Astrocyte of the spinal cord (primary cell): Measurements from ENCODE around the gene BARX2.

Experiments used
- DNase-seq: peaks from one replicate; pipeline ENCODE4 v3.0.0; 2011; ENCODE audit warnings: low read depth, low spot score
- H3K4me3 ChIP-seq: 2 replicates; pipeline ENCODE4 v1.5.1; 2011; ENCODE audit warnings: low read depth, mild to moderate bottlenecking, low read length, moderate library complexity
- in situ Hi-C: cut with HindIII; loops from 2 replicates; pipeline ENCODE4 v1.10.0; 2017; ENCODE audit warnings: low sequenced_read_pairs
- TF ChIP-seq, protein P1 (sequence below): IDR thresholded peaks from 2 replicates; pipeline ENCODE4 v1.5.1; 2012; ENCODE audit warnings: low read depth, mild to moderate bottlenecking, low read length, inconsistent platforms

BARX2 gene

GRCh38 chr11:129425214-129425613 is 49.6 kb downstream of the BARX2 start:
- no peak overlapping the region for H3K4me3 ChIP-seq
- no peak for DNase-seq
- TF ChIP-seq, protein P1, sequence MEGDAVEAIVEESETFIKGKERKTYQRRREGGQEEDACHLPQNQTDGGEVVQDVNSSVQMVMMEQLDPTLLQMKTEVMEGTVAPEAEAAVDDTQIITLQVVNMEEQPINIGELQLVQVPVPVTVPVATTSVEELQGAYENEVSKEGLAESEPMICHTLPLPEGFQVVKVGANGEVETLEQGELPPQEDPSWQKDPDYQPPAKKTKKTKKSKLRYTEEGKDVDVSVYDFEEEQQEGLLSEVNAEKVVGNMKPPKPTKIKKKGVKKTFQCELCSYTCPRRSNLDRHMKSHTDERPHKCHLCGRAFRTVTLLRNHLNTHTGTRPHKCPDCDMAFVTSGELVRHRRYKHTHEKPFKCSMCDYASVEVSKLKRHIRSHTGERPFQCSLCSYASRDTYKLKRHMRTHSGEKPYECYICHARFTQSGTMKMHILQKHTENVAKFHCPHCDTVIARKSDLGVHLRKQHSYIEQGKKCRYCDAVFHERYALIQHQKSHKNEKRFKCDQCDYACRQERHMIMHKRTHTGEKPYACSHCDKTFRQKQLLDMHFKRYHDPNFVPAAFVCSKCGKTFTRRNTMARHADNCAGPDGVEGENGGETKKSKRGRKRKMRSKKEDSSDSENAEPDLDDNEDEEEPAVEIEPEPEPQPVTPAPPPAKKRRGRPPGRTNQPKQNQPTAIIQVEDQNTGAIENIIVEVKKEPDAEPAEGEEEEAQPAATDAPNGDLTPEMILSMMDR = no peak
- in situ Hi-C loops = no loop called here

DNA sequence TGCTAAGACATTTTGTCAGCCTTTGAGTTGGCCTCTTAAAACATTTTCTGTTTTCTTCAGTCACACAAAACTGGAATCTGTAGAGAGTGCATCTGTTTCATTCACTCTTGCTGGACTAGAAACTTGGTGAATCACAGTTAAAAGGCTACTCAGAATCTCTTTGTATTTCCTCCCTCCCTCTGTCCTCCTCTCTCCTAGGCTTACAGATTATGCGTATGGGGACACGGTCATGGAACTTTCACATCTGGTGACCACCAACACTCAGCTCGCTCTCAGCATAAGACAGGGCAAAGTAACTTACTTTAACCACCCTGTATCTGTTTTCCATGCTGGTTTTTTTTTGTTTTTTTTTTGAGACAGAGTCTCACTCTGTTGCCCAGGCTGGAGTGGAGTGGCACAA is 50.4 kb downstream of the BARX2 start:
- no peak for DNase-seq
- TF ChIP-seq, protein P1 = no peak
- H3K4me3 ChIP-seq = no peak overlapping the region
- in situ Hi-C loops = no loop called here

- TF ChIP-seq, protein P1 = no peak
- H3K4me3 ChIP-seq = no peak overlapping the region
- in situ Hi-C loops = no loop called here
- no peak for DNase-seq
Observed at GRCh38 chr11:129426776-129427175, 51.1 kb downstream of the BARX2 start.

DNA sequence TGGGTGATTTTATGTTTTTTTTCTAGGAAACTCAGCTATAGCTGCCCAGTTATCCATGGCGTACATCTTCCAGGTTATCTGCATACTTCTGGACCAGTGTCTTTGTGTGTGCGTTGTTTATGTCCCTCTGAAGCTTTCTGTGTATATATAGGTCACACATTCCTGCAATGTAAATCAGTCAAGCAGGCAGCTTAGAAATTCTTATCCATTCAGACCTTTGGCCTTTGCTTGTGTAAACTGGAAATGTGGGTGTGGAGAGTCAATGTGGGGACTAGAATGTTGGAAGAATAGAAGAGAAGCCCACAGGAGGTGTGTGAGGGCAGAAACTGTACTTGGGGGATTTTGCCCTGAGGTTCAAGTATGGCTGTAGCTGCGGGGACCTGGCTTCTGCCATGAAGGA is 51.7 kb downstream of the BARX2 start:
- in situ Hi-C loops = no loop called here
- no peak for DNase-seq
- no peak overlapping the region for H3K4me3 ChIP-seq
- TF ChIP-seq, protein P1 = no peak

GRCh38 chr11:129427816-129428406 is 52.3 kb downstream of the BARX2 start:
- no peak overlapping the region for H3K4me3 ChIP-seq
- DNase-seq = no peak
- TF ChIP-seq, protein P1 = no peak
- in situ Hi-C loops = no loop called here

GRCh38 chr11:129428557-129428956 is 52.9 kb downstream of the BARX2 start:
- DNase-seq = no peak
- no peak overlapping the region for H3K4me3 ChIP-seq
- in situ Hi-C loops = no loop called here
- TF ChIP-seq, protein P1 = no peak
